ENCODE results near the gene ABCG1.

ABCG1 gene

DNA sequence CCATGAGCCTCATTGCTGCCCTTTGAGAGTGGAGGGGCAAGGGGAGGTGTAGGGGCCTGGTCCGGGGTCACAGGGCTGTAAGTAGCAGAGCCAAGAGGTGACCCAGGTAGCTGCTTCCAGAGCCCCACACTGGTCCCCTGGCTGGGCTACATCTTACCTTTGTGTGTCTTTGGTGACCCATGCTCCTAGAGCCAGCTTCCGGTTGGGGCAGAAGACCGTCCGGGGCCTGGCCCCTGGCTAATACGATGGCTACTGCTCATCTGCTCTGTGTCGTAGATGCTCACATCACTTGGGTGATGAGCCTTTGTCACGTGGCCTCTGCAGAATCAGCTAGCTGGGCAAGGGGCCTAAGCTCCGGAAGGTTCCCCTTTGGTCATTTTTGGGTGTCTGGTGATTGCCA is 20.6 kb downstream of the ABCG1 start:
- Histone ChIP-seq H3K4me3 (ENCODE audit: low read length in 2 of 2) (no peak overlapping the region), H3K27ac (ENCODE audit: low read depth in 2 of 2, low read length in 2 of 2) (no peak overlapping the region), H3K9me3 (ENCODE audit: control insufficient read depth in 2 of 2, low read length in 2 of 2) (no peaks in the 10 kb centered on the region), H3K4me1 (ENCODE audit: control insufficient read depth in 2 of 2, insufficient read depth in 2 of 2, low read length in 2 of 2) (peaks cover 12 to 28% of the 10 kb centered on the region in 2 donors), H3K36me3 (ENCODE audit: control insufficient read depth in 2 of 2, insufficient read depth in 2 of 2, low read length in 2 of 2) (no peaks in the 10 kb centered on the region), H3K9ac (ENCODE audit: low read depth in 1 of 2, low read length in 2 of 2) (no peak overlapping the region), H3K27me3 (ENCODE audit: control insufficient read depth in 2 of 2, insufficient read depth in 2 of 2, low read length in 2 of 2) (no peaks in the 10 kb centered on the region)

DNA sequence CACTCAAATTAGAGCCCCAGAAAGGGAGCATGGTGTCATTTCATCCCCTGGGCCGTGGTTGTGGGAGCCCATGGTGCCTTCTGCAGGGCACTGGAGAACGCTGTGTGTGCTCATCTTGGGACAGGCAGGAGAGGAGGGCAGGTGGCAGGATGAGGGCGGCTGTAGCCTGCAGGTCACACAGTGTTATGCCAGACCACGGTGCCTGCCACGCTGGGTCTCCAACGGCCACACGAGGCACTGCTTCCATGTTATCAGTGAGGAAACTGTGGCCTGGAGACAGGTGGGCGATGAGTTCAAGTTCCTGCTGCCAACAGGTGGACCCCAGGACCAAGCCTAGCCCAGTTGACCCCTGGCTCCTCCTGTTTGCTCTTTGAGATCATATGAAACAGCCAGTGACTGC is 21.0 kb downstream of the ABCG1 start:
- Histone ChIP-seq H3K9me3 (ENCODE audit: control insufficient read depth in 2 of 2, low read length in 2 of 2) (no peaks in the 10 kb centered on the region), H3K27ac (ENCODE audit: low read depth in 2 of 2, low read length in 2 of 2) (no peak overlapping the region), H3K4me3 (ENCODE audit: low read length in 2 of 2) (no peak overlapping the region), H3K27me3 (ENCODE audit: control insufficient read depth in 2 of 2, insufficient read depth in 2 of 2, low read length in 2 of 2) (no peaks in the 10 kb centered on the region), H3K4me1 (ENCODE audit: control insufficient read depth in 2 of 2, insufficient read depth in 2 of 2, low read length in 2 of 2) (peaks cover 11 to 25% of the 10 kb centered on the region in 2 donors), H3K9ac (ENCODE audit: low read depth in 1 of 2, low read length in 2 of 2) (no peak overlapping the region), H3K36me3 (ENCODE audit: control insufficient read depth in 2 of 2, insufficient read depth in 2 of 2, low read length in 2 of 2) (no peaks in the 10 kb centered on the region)

DNA sequence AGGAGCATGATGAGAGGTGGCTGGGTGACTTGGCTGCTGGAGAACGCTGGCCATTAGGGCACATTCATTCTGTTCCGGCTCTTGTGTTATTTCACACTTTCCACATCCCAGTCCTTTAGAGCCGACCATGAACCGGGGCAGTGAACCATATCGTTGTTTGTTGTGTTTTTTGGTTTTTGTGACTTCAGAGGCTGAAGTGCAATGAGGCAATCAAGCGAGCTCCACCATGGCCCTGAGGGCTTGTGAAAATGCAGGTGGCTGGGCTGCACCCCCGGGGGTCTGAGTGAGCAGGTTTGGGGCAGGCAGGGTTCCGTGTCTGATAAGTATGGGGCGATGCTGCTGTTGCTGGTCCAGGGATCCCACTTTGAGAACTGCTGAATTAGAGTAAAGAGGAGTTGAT is 23.7 kb downstream of the ABCG1 start:
- Histone ChIP-seq H3K4me1 (ENCODE audit: control insufficient read depth in 2 of 2, insufficient read depth in 2 of 2, low read length in 2 of 2) (peaks cover 3 to 7% of the 10 kb centered on the region in 2 donors), H3K27ac (ENCODE audit: low read depth in 2 of 2, low read length in 2 of 2) (no peak overlapping the region), H3K36me3 (ENCODE audit: control insufficient read depth in 2 of 2, insufficient read depth in 2 of 2, low read length in 2 of 2) (no peaks in the 10 kb centered on the region), H3K9me3 (ENCODE audit: control insufficient read depth in 2 of 2, low read length in 2 of 2) (no peaks in the 10 kb centered on the region), H3K4me3 (ENCODE audit: low read length in 2 of 2) (no peak overlapping the region), H3K27me3 (ENCODE audit: control insufficient read depth in 2 of 2, insufficient read depth in 2 of 2, low read length in 2 of 2) (no peaks in the 10 kb centered on the region), H3K9ac (ENCODE audit: low read depth in 1 of 2, low read length in 2 of 2) (no peak overlapping the region)

DNA sequence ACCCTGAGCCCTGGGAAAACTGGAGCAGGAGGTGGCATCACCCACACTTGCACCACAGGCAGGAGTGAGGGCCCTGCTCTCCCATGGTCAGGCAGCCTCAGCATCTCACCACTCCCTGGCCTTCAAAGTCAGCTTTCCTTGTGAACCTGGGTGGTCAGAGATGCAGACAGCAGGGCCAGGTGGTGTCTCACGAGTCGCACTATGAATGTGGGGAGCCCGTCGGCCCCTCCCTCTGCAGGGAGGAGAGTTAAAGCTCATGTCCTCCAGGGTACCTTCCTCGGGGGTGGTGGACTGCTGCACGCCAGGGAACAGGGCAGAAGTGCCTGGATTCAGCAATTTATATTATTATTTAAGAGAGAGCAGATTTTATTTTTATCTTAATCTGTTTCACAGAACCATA is 24.1 kb downstream of the ABCG1 start:
- Histone ChIP-seq H3K4me3 (ENCODE audit: low read length in 2 of 2) (no peak overlapping the region), H3K27me3 (ENCODE audit: control insufficient read depth in 2 of 2, insufficient read depth in 2 of 2, low read length in 2 of 2) (no peaks in the 10 kb centered on the region), H3K36me3 (ENCODE audit: control insufficient read depth in 2 of 2, insufficient read depth in 2 of 2, low read length in 2 of 2) (no peaks in the 10 kb centered on the region), H3K4me1 (ENCODE audit: control insufficient read depth in 2 of 2, insufficient read depth in 2 of 2, low read length in 2 of 2) (peaks cover 3 to 7% of the 10 kb centered on the region in 2 donors), H3K9me3 (ENCODE audit: control insufficient read depth in 2 of 2, low read length in 2 of 2) (no peaks in the 10 kb centered on the region), H3K9ac (ENCODE audit: low read depth in 1 of 2, low read length in 2 of 2) (no peak overlapping the region), H3K27ac (ENCODE audit: low read depth in 2 of 2, low read length in 2 of 2) (no peak overlapping the region)

DNA sequence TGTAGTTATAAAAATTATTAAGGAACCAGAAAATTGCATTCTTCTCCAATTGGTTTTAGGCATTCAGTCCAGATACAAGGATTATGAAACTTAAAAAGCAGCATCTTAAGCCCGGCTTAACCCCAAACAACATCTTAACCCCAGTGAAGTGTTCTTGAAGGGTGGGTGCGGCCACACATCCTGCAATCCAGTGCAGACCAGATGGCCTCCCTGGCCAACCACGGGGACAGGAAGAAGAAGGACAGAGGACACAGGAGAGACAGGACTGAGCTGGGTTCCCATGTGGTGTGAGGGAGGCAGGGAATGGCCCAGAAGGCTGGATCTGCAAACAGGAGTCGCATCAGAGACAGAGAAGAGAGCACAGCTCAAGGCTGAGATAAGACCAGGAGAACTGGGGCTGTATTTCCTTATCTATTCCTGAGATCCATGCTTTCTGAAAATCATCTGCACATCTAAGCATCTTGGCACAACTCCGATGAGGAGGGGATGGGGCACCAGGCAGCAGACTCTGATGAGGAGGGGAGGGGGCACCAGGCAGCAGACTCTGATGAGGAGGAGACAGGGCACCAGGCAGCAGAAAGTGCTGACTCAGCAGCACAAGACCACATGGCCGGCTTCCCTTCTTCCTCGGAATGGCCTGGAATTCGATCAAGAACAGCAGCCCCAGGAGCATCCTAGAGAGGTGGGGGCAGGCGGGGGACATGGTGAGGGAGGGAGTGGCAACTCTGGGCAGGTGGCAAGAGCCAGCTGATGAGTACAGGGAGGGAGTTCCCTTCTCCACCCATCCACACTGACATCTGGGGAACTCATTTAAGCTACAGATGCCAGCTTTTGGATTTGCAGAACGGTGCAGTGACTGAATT is 26.6 kb downstream of the ABCG1 start:
- no peak overlapping the region for H3K9ac ChIP-seq (ENCODE audit: low read depth in 1 of 2, low read length in 2 of 2)
- peaks cover 3 to 4% of the 10 kb centered on the region in 2 donors for H3K4me1 ChIP-seq (ENCODE audit: control insufficient read depth in 2 of 2, insufficient read depth in 2 of 2, low read length in 2 of 2)
- no peaks in the 10 kb centered on the region for H3K27me3 ChIP-seq (ENCODE audit: control insufficient read depth in 2 of 2, insufficient read depth in 2 of 2, low read length in 2 of 2)
- H3K9me3 ChIP-seq (ENCODE audit: control insufficient read depth in 2 of 2, low read length in 2 of 2): no peaks in the 10 kb centered on the region
- no peak overlapping the region for H3K4me3 ChIP-seq (ENCODE audit: low read length in 2 of 2)
- peak overlapping the region in 1 of 2 donors; percentile 2 for H3K27ac ChIP-seq (ENCODE audit: low read depth in 2 of 2, low read length in 2 of 2)
- H3K36me3 ChIP-seq (ENCODE audit: control insufficient read depth in 2 of 2, insufficient read depth in 2 of 2, low read length in 2 of 2): no peaks in the 10 kb centered on the region

DNA sequence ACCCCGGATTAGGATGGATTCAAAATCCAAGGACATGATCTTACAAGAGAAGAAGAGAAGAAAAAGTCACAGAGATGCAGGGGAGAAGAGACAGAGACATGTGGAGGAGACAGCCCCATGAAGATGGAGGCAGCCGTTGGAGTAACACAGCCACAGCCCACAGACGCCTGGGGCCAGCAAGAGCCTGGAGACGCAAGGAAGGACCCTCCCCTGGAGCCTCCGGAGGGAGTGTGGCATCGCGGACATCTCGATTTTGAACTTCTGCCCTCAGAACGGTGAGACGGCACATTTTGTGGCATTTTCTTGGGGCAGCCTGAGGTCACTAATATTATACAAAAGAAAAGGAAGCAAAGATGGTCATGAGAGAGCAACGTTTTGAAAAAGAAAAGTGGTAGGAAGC is 28.8 kb downstream of the ABCG1 start:
- Histone ChIP-seq H3K36me3 (ENCODE audit: control insufficient read depth in 2 of 2, insufficient read depth in 2 of 2, low read length in 2 of 2) (no peaks in the 10 kb centered on the region), H3K27me3 (ENCODE audit: control insufficient read depth in 2 of 2, insufficient read depth in 2 of 2, low read length in 2 of 2) (no peaks in the 10 kb centered on the region), H3K9ac (ENCODE audit: low read depth in 1 of 2, low read length in 2 of 2) (no peak overlapping the region), H3K27ac (ENCODE audit: low read depth in 2 of 2, low read length in 2 of 2) (no peak overlapping the region), H3K9me3 (ENCODE audit: control insufficient read depth in 2 of 2, low read length in 2 of 2) (no peaks in the 10 kb centered on the region), H3K4me1 (ENCODE audit: control insufficient read depth in 2 of 2, insufficient read depth in 2 of 2, low read length in 2 of 2) (peaks cover 7 to 8% of the 10 kb centered on the region in 2 donors), H3K4me3 (ENCODE audit: low read length in 2 of 2) (no peak overlapping the region)

DNA sequence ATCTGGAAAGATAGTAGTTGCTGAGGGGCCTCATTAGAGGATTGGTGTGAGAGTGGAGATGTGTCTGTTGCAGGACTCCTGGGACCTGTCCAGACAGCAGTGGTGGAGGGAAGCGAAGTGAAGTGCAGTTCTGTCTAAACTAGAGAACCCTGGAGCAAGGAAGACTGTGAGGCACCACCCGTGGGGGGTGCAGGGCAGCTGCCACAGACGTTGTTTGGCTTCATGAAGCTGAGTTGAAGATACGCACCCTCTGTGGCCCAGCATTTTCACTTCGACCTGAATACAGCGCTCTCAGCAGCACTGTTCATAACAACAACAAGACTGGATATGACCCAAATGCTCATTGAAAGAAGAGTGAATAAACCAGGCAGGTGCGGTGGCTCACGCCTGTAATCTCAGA is 29.3 kb downstream of the ABCG1 start:
- Histone ChIP-seq H3K4me1 (ENCODE audit: control insufficient read depth in 2 of 2, insufficient read depth in 2 of 2, low read length in 2 of 2) (peaks cover 9 to 12% of the 10 kb centered on the region in 2 donors), H3K27me3 (ENCODE audit: control insufficient read depth in 2 of 2, insufficient read depth in 2 of 2, low read length in 2 of 2) (no peaks in the 10 kb centered on the region)

DNA sequence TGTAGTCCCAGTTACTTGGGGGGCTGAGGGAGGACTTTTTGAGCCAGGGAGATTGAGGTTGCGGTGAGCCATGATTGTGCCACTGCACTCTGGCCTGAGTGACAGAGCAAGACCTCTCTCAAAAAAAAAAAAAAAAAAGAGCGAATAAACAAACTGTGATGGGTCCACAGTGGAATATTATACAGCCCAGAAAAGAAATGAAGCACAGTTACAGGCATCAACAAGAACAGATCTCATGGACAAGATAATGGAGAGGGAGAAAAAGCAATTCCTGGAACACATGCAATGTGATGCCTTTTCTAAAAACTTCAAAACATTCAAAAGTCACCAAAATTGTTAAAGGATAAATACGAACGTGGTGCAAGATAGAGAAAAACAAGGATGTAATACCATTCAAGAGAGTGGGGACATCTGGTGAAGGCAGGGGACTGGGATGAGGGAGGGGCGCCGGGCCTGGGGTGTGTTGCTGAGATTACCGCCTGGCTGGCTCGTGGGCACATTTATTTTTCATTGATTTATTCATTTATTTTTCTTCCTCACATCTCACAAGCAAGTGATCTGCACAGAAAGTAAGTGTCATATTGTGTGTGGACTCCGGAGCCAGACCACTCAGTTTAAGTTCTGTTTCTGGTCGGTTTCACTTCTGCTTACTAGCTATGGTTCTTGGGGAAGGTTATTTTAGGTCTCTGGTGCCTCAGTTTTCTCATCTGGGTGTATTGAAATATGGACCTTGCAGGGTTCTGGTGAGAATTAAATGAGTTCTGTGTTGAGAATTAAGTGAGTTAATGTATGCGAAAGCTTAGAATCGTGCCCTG is 30.1 kb downstream of the ABCG1 start:
- Histone ChIP-seq H3K4me1 (ENCODE audit: control insufficient read depth in 2 of 2, insufficient read depth in 2 of 2, low read length in 2 of 2) (peaks cover 14% of the 10 kb centered on the region in 2 donors), H3K9ac (ENCODE audit: low read depth in 1 of 2, low read length in 2 of 2) (no peak overlapping the region), H3K4me3 (ENCODE audit: low read length in 2 of 2) (no peak overlapping the region), H3K36me3 (ENCODE audit: control insufficient read depth in 2 of 2, insufficient read depth in 2 of 2, low read length in 2 of 2) (no peaks in the 10 kb centered on the region), H3K27me3 (ENCODE audit: control insufficient read depth in 2 of 2, insufficient read depth in 2 of 2, low read length in 2 of 2) (no peaks in the 10 kb centered on the region), H3K27ac (ENCODE audit: low read depth in 2 of 2, low read length in 2 of 2) (no peak overlapping the region), H3K9me3 (ENCODE audit: control insufficient read depth in 2 of 2, low read length in 2 of 2) (no peaks in the 10 kb centered on the region)

More for the DNA sequence above, 29.3 kb downstream of the ABCG1 start:
- Histone ChIP-seq H3K9me3 (ENCODE audit: control insufficient read depth in 2 of 2, low read length in 2 of 2) (no peaks in the 10 kb centered on the region), H3K9ac (ENCODE audit: low read depth in 1 of 2, low read length in 2 of 2) (no peak overlapping the region), H3K4me3 (ENCODE audit: low read length in 2 of 2) (no peak overlapping the region), H3K36me3 (ENCODE audit: control insufficient read depth in 2 of 2, insufficient read depth in 2 of 2, low read length in 2 of 2) (no peaks in the 10 kb centered on the region), H3K27ac (ENCODE audit: low read depth in 2 of 2, low read length in 2 of 2) (no peak overlapping the region)

DNA sequence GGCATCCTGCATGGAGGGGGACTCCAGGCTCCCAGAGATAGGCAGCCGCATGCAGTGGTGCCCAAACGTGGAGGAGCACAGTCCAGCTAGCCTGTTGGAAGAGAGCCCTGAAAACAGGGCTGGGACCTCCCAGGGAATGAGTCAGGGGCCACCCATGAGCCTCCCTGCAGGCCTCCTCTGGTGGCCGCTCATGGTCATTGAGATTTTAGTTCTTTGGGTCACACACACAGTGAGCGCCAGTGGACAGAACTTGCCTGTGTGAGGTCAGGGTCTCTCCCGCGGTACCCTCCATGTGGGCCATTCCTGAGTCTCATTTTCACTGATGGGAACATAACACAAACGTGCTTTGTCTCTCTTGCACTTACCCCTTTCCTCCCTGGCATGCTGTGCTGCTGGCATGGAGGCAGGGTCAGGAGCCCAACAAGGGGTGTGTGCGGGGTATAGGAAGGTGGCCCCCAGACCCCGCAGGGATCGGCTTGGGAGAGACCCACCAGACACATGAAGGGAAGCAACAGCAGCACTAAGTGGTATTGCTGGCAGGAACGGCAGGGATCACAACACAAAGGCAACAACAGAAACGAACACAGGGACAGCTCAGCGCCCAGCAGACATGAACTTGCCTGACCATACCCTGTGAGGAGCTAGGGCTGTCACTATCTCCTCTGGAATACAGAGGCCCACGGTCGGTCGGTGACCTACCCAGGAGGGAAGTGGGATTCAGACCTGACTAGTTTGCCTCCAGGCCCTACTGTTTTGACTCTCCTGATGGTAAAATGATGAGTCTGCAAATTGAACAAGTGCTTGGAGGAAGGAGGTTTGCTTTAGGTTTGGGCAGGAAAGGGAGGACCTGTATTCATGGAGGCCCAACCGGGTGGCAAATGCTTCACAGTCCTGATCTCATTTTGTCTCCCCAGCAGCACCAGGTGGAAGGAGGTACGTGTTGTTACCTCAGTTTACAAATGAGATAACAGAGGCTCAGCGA is 31.8 kb downstream of the ABCG1 start:
- Histone ChIP-seq H3K27ac (ENCODE audit: low read depth in 2 of 2, low read length in 2 of 2) (no peak overlapping the region), H3K9ac (ENCODE audit: low read depth in 1 of 2, low read length in 2 of 2) (no peak overlapping the region), H3K36me3 (ENCODE audit: control insufficient read depth in 2 of 2, insufficient read depth in 2 of 2, low read length in 2 of 2) (no peaks in the 10 kb centered on the region), H3K4me1 (ENCODE audit: control insufficient read depth in 2 of 2, insufficient read depth in 2 of 2, low read length in 2 of 2) (peaks cover 10 to 11% of the 10 kb centered on the region in 2 donors), H3K4me3 (ENCODE audit: low read length in 2 of 2) (no peak overlapping the region), H3K9me3 (ENCODE audit: control insufficient read depth in 2 of 2, low read length in 2 of 2) (no peaks in the 10 kb centered on the region), H3K27me3 (ENCODE audit: control insufficient read depth in 2 of 2, insufficient read depth in 2 of 2, low read length in 2 of 2) (no peaks in the 10 kb centered on the region)
